PFSK-1 (cell line): ENCODE data around the gene SETD1A.

ENCODE experiments used
- FOXP2 ChIP-seq: optimal IDR thresholded peaks from 2 replicates; pipeline ENCODE3; 2011; ENCODE audit warnings: borderline replicate concordance, control low read depth, inconsistent platforms; ENCODE audit not compliant: insufficient read depth; ENCODE audit errors: extremely low read length, extremely low read depth
- POLR2AphosphoS5 ChIP-seq: IDR thresholded peaks from 2 replicates; pipeline ENCODE4 v1.6.1; 2012; ENCODE audit warnings: low read depth, mild to moderate bottlenecking, control low read depth, low read length, moderate library complexity
- REST ChIP-seq, 2 experiments: IDR thresholded peaks; 2 replicates each; pipeline versions ENCODE4 v1.6.1 to v1.8.0; 2011 to 2012; ENCODE audit warnings: low read depth in 2 of 2, low read length in 2 of 2, control low read depth in 1 of 2, inconsistent platforms in 1 of 2, mild to moderate bottlenecking in 1 of 2, moderate library complexity in 1 of 2; ENCODE audit not compliant: insufficient read depth in 1 of 2
- SIN3A ChIP-seq: IDR thresholded peaks from 2 replicates; pipeline ENCODE4 v1.6.1; 2012; ENCODE audit warnings: mild to moderate bottlenecking, low read length, moderate library complexity, borderline replicate concordance; ENCODE audit not compliant: insufficient read depth
- TAF1 ChIP-seq: IDR thresholded peaks from 2 replicates; pipeline ENCODE4 v1.6.1; 2012; ENCODE audit warnings: low read length, control low read depth, borderline replicate concordance; ENCODE audit not compliant: insufficient read depth

Gene SETD1A

GRCh38 chr16:30986129-30986991 is 28.8 kb downstream of the SETD1A start:
- TF ChIP-seq REST (IDR thresholded peaks at IDR 0.05; ENCODE audit: insufficient read depth in 1 of 2, low read depth in 2 of 2, low read length in 2 of 2) (no peak), FOXP2 (no peak), POLR2AphosphoS5 (no peak), SIN3A (no peak), TAF1 (no peak)

GRCh38 chr16:30987581-30988190 is 30.1 kb downstream of the SETD1A start:
- TF ChIP-seq POLR2AphosphoS5: no peak
- TF ChIP-seq FOXP2: no peak
- no peak for TF ChIP-seq SIN3A
- no peak for TF ChIP-seq TAF1
- TF ChIP-seq REST (IDR thresholded peaks at IDR 0.05; ENCODE audit: insufficient read depth in 1 of 2, low read depth in 2 of 2, low read length in 2 of 2): no peak

GRCh38 chr16:30989469-30990047 is 32.0 kb downstream of the SETD1A start:
- TF ChIP-seq POLR2AphosphoS5: no peak
- no peak for TF ChIP-seq FOXP2
- TF ChIP-seq TAF1: no peak
- TF ChIP-seq SIN3A: no peak
- no peak for TF ChIP-seq REST (IDR thresholded peaks at IDR 0.05; ENCODE audit: insufficient read depth in 1 of 2, low read depth in 2 of 2, low read length in 2 of 2)

GRCh38 chr16:30990105-30990504 is 32.6 kb downstream of the SETD1A start:
- TF ChIP-seq FOXP2 (no peak), SIN3A (no peak), POLR2AphosphoS5 (no peak), TAF1 (no peak), REST (IDR thresholded peaks at IDR 0.05; ENCODE audit: insufficient read depth in 1 of 2, low read depth in 2 of 2, low read length in 2 of 2) (no peak)
